H1 (cell line): ENCODE results near the gene LYRM4. TPM values are rescaled to one million over a fixed set of nuclear protein-coding genes. Genes with fewer than 3 reads are reported as not detected.

Experiments used
- CTCF ChIA-PET: fragments of 300-600 bp; sonication (Branson Sonifier 250); formaldehyde crosslinking; loops from one replicate; lab custom pipeline; 2021; ENCODE audit not compliant: partially characterized antibody; lab: Charles Lee
- POLR2A ChIA-PET: fragments of 300-600 bp; sonication (Branson Sonifier 250); formaldehyde crosslinking; loops from one replicate; lab custom pipeline; 2021; ENCODE audit warnings: inconsistent platforms; ENCODE audit not compliant: partially characterized antibody; lab: Charles Lee
- DNase-seq, 2 experiments: peaks; one replicate each; pipeline versions ENCODE4 v3.0.0 to v3.0.0-alpha.2; 2010 to 2022; ENCODE audit warnings: low spot score in 2 of 2, low read depth in 1 of 2, mixed read lengths in 1 of 2
- FAIRE-seq: peaks from 2 replicates; lab custom pipeline; 2011; peaks lifted over from hg19 to GRCh38; lab: Jason Lieb, UNC
- H2AFZ ChIP-seq: 2 replicates; pipeline ENCODE4 v1.8.1; 2012; ENCODE audit warnings: low read length, inconsistent platforms
- H2AK5ac ChIP-seq: 2 replicates; pipeline ENCODE4 v1.6.1; 2013; ENCODE audit warnings: low read depth, low read length
- H2BK120ac ChIP-seq: replicated peaks from 2 replicates; pipeline ENCODE3; 2013; ENCODE audit warnings: low read depth, low read length, inconsistent platforms
- H2BK12ac ChIP-seq: 2 replicates; pipeline ENCODE4 v1.6.1; 2013; ENCODE audit warnings: low read depth, low read length
- H2BK15ac ChIP-seq: 2 replicates; pipeline ENCODE4 v1.6.1; 2013; ENCODE audit warnings: low read length
- H2BK20ac ChIP-seq: 2 replicates; pipeline ENCODE4 v1.6.1; 2013; ENCODE audit warnings: low read length
- H2BK5ac ChIP-seq: 2 replicates; pipeline ENCODE4 v1.6.1; 2013; ENCODE audit warnings: low read depth, low read length
- H3K14ac ChIP-seq: 2 replicates; pipeline ENCODE4 v1.6.1; 2013; ENCODE audit warnings: inconsistent platforms; ENCODE audit not compliant: insufficient read length
- H3K18ac ChIP-seq: 2 replicates; pipeline ENCODE4 v1.6.1; 2013; ENCODE audit warnings: low read length; ENCODE audit errors: extremely low read depth
- H3K23ac ChIP-seq: 2 replicates; pipeline ENCODE4 v1.6.1; 2013; ENCODE audit warnings: inconsistent platforms; ENCODE audit not compliant: insufficient read length
- H3K23me2 ChIP-seq: 2 replicates; pipeline ENCODE4 v1.6.1; 2013; ENCODE audit warnings: low read depth, low read length
- H3K27ac ChIP-seq: 2 replicates; pipeline ENCODE4 v1.6.1; 2011; ENCODE audit warnings: low read depth, low read length, inconsistent platforms
- H3K27me3 ChIP-seq, 4 experiments: replicated peaks in 1 of 4; 1 replicate in 1 of 4; 2 replicates in 3 of 4; pipeline versions ENCODE4 v1.6.1 to v1.8.1; 2011 to 2013; ENCODE audit warnings: low read length in 3 of 4, mild to moderate bottlenecking in 3 of 4, inconsistent platforms in 2 of 4, mixed read lengths in 2 of 4, moderate library complexity in 1 of 4; ENCODE audit not compliant: control insufficient read depth in 3 of 4, insufficient read depth in 3 of 4; ENCODE audit errors: extremely low read depth in 1 of 4
- H3K36me3 ChIP-seq, 4 experiments: 2 replicates each; pipeline versions ENCODE4 v1.6.1 to v1.8.1; 2011 to 2013; ENCODE audit warnings: mild to moderate bottlenecking in 4 of 4, low read length in 3 of 4, moderate library complexity in 2 of 4, control low read depth in 1 of 4, inconsistent platforms in 1 of 4; ENCODE audit not compliant: insufficient read depth in 4 of 4, control insufficient read depth in 2 of 4
- H3K4ac ChIP-seq: replicated peaks from 2 replicates; pipeline ENCODE3; 2013; ENCODE audit warnings: low read length, low read depth, mixed read lengths, inconsistent platforms; ENCODE audit not compliant: insufficient read length
- H3K4me1 ChIP-seq, 4 experiments: replicated peaks in 1 of 4; 1 replicate in 1 of 4; 2 replicates in 3 of 4; pipeline versions ENCODE4 v1.6.1 to v1.8.1; 2011 to 2013; ENCODE audit warnings: low read length in 3 of 4, inconsistent platforms in 2 of 4, mixed read lengths in 1 of 4; ENCODE audit not compliant: insufficient read depth in 4 of 4, control insufficient read depth in 3 of 4
- H3K4me2 ChIP-seq, 2 experiments: 2 replicates each; pipeline versions ENCODE4 v1.6.1 to v1.8.1; 2011 to 2013; ENCODE audit warnings: low read depth in 2 of 2, low read length in 2 of 2, control low read depth in 1 of 2, inconsistent platforms in 1 of 2, mild to moderate bottlenecking in 1 of 2; ENCODE audit not compliant: insufficient read depth in 1 of 2
- H3K4me3 ChIP-seq, 4 experiments: fragments of 200-600, 300-600 bp in 1 of 4; sonication (generic), shearing (Covaris generic), sonication (Bioruptor Twin) in 1 of 4; 2 replicates each; pipeline versions ENCODE4 v1.5.1 to v1.8.1; 2011 to 2016; ENCODE audit warnings: low read length in 4 of 4, low read depth in 3 of 4, control low read depth in 2 of 4, inconsistent platforms in 2 of 4, mild to moderate bottlenecking in 2 of 4, mixed read lengths in 1 of 4, moderate library complexity in 1 of 4; ENCODE audit not compliant: insufficient read depth in 2 of 4; ENCODE audit errors: extremely low read depth in 1 of 4
- H3K56ac ChIP-seq: replicated peaks from 2 replicates; pipeline ENCODE3; 2013; ENCODE audit warnings: low read depth, mild to moderate bottlenecking, mixed read lengths, low read length, inconsistent platforms; ENCODE audit not compliant: insufficient read length
- H3K79me1 ChIP-seq: 2 replicates; pipeline ENCODE4 v1.6.1; 2013; ENCODE audit warnings: low read depth, low read length, control low read depth
- H3K79me2 ChIP-seq, 2 experiments: 2 replicates each; pipeline versions ENCODE4 v1.6.1 to v1.8.1; 2012 to 2013; ENCODE audit warnings: low read length in 2 of 2, mild to moderate bottlenecking in 2 of 2, inconsistent platforms in 1 of 2; ENCODE audit not compliant: insufficient read depth in 2 of 2, control insufficient read depth in 1 of 2
- H3K9ac ChIP-seq, 4 experiments: replicated peaks in 1 of 4; 1 replicate in 1 of 4; 2 replicates in 3 of 4; pipeline versions ENCODE4 v1.6.1 to v1.8.1; 2011 to 2013; ENCODE audit warnings: low read depth in 3 of 4, low read length in 3 of 4, control low read depth in 2 of 4, mild to moderate bottlenecking in 2 of 4, moderate library complexity in 2 of 4, inconsistent platforms in 1 of 4; ENCODE audit errors: extremely low read depth in 1 of 4
- H3K9me3 ChIP-seq, 2 experiments: 2 replicates each; pipeline versions ENCODE4 v1.6.1 to v1.8.1; 2012 to 2013; ENCODE audit warnings: mild to moderate bottlenecking in 2 of 2, moderate library complexity in 2 of 2, control low read depth in 1 of 2, inconsistent platforms in 1 of 2, low read depth in 1 of 2, low read length in 1 of 2, mixed read lengths in 1 of 2; ENCODE audit not compliant: insufficient read depth in 2 of 2
- H4K20me1 ChIP-seq, 2 experiments: replicated peaks in 1 of 2; 2 replicates each; pipeline versions ENCODE3 to v1.8.1; 2011 to 2013; ENCODE audit warnings: inconsistent platforms in 2 of 2, low read length in 2 of 2, mild to moderate bottlenecking in 1 of 2; ENCODE audit not compliant: insufficient read depth in 2 of 2, control insufficient read depth in 1 of 2
- H4K5ac ChIP-seq: 2 replicates; pipeline ENCODE4 v1.6.1; 2013; ENCODE audit warnings: low read length, low read depth, mixed read lengths, inconsistent platforms; ENCODE audit not compliant: insufficient read length
- H4K8ac ChIP-seq: 2 replicates; pipeline ENCODE4 v1.8.0; 2013; ENCODE audit warnings: mild to moderate bottlenecking, moderate library complexity, low read length, inconsistent platforms; ENCODE audit not compliant: insufficient read depth; ENCODE audit errors: extremely low read depth
- H4K91ac ChIP-seq: replicated peaks from 2 replicates; pipeline ENCODE3; 2013; ENCODE audit warnings: low read length, mixed read lengths, inconsistent platforms; ENCODE audit not compliant: insufficient read length
- WGBS, 2 experiments: shearing (Covaris generic) in 1 of 2; methylation state at CpG; one replicate each; pipeline versions ENCODE4 v1.1.6 to v1.1.7; 2013 to 2015; ENCODE audit warnings: low lambda C conversion rate in 2 of 2, mixed read lengths in 2 of 2, inconsistent platforms in 1 of 2, low coverage in 1 of 2, missing lambda C conversion rate in 1 of 2; ENCODE audit not compliant: insufficient replicate concordance in 2 of 2, insufficient coverage in 1 of 2, insufficient read length in 1 of 2; ENCODE audit errors: extremely low coverage in 1 of 2, missing lambda C conversion rate in 1 of 2; 5-methylcytosine and 5-hydroxymethylcytosine counted together
- polyA plus RNA-seq, 7 experiments: library from polyadenylated mRNA; depleted of rRNA in 3 of 7; stranded (reverse) in 5 of 7; unstranded in 2 of 7; fragments of >200 nt in 5 of 7; fragments of 200-250 nt in 2 of 7; gene quantifications; 1 replicate in 5 of 7; 2 replicates in 1 of 7; 4 replicates in 1 of 7; pipeline versions ENCODE4 v1.2.1 to v1.2.3, GENCODE V29; 2011 to 2013; ENCODE audit warnings: missing spikeins in 2 of 7, mixed read lengths in 2 of 7
- total RNA-seq: library from RNA; stranded (reverse); fragmentation: NEBNext Ultra II Directional; extraction: Animal tissue kit (Norgen Biotek cat#: 25700); gene quantifications from 2 replicates; pipeline ENCODE4 v1.2.1, GENCODE V29; 2021

LYRM4 gene
- total and polyA plus RNA-seq, 2 of the 8 experiments (the other 6 are each of a cell fraction or from before 2014, with no cell fraction given) = 56.6 to 62.8 TPM

GRCh38 chr6:5243069-5243468, 17.7 kb downstream of the LYRM4 start:
- FAIRE-seq (no peak), DNase-seq (no peak)
- H3K4me1 ChIP-seq = peaks cover 0 to 4% (median 1%) of the 10 kb centered on the region in 4 experiments; a peak in 2 of 7 replicates
- no peak overlapping the region for H4K91ac ChIP-seq
- no peak overlapping the region for H4K8ac ChIP-seq
- peaks cover 0 to 45% of the 10 kb centered on the region in 2 experiments for H3K79me2 ChIP-seq
- H3K9ac ChIP-seq = no peak overlapping the region
- H3K27me3 ChIP-seq = no peaks in the 10 kb centered on the region
- H3K23me2 ChIP-seq = no peaks in the 10 kb centered on the region
- H3K56ac ChIP-seq = no peak overlapping the region
- H2AFZ ChIP-seq = no peak overlapping the region
- no peak overlapping the region for H3K23ac ChIP-seq
- ChIA-PET CTCF (no interaction called here), POLR2A (no interaction called here)
- no peak overlapping the region for H3K4ac ChIP-seq
- no peak overlapping the region for H3K4me3 ChIP-seq
- H3K14ac ChIP-seq = no peak overlapping the region
- H3K36me3 ChIP-seq = no peaks in the 10 kb centered on the region
- no peak overlapping the region for H2BK15ac ChIP-seq
- no peak overlapping the region for H4K5ac ChIP-seq
- H2BK120ac ChIP-seq = no peak overlapping the region
- H2AK5ac ChIP-seq = no peak overlapping the region
- H4K20me1 ChIP-seq = peaks cover 3 to 11% of the 10 kb centered on the region in 2 experiments
- no peak overlapping the region for H3K27ac ChIP-seq
- H2BK5ac ChIP-seq = no peak overlapping the region
- WGBS, 2 experiments = 94% methylated on average over 12 of the region's 12 CpGs; no CpG with 5 or more reads in 1 of the 2 experiments
- no peak overlapping the region for H3K4me2 ChIP-seq
- no peak overlapping the region for H3K18ac ChIP-seq
- no peak overlapping the region for H2BK20ac ChIP-seq
- peaks cover 23% of the 10 kb centered on the region for H3K79me1 ChIP-seq
- H3K9me3 ChIP-seq = no peaks in the 10 kb centered on the region
- H2BK12ac ChIP-seq = no peak overlapping the region
